ENCODE results near the gene MTHFD2L. TPM values are rescaled to one million over a fixed set of nuclear protein-coding genes. Genes with fewer than 3 reads are reported as not detected.

Gene MTHFD2L
- total RNA-seq, 3 donors from 2014 or later, result 9.1 to 10.4 (median 10.4) TPM

GRCh38 chr4:74267998-74268606 is 110.2 kb downstream of the MTHFD2L start:
- no peaks in the 10 kb centered on the region for H3K36me3 Mint-ChIP-seq (ENCODE audit: insufficient read depth)
- ATAC-seq (no peak), DNase-seq (no peak)
- no peaks in the 10 kb centered on the region for H3K9me3 Mint-ChIP-seq
- no peak overlapping the region for H3K4me3 Mint-ChIP-seq
- H3K27me3 Mint-ChIP-seq (ENCODE audit: low read depth), result no peaks in the 10 kb centered on the region
- H3K4me1 Mint-ChIP-seq (ENCODE audit: low read depth), result no peaks in the 10 kb centered on the region

- DNase-seq (no peak), ATAC-seq (no peak)
- Mint-ChIP-seq H3K27me3 (ENCODE audit: low read depth) (no peaks in the 10 kb centered on the region), H3K4me1 (ENCODE audit: low read depth) (no peaks in the 10 kb centered on the region), H3K36me3 (ENCODE audit: insufficient read depth) (no peaks in the 10 kb centered on the region), H3K4me3 (no peak overlapping the region), H3K9me3 (no peaks in the 10 kb centered on the region)
These were observed 110.7 kb downstream of the MTHFD2L start for GRCh38 chr4:74268643-74269042.

GRCh38 chr4:74278490-74278889 is 120.6 kb downstream of the MTHFD2L start:
- ATAC-seq, result no peak
- no peak overlapping the region for H3K4me3 Mint-ChIP-seq
- no peaks in the 10 kb centered on the region for H3K4me1 Mint-ChIP-seq (ENCODE audit: low read depth)
- no peaks in the 10 kb centered on the region for H3K9me3 Mint-ChIP-seq
- H3K27me3 Mint-ChIP-seq (ENCODE audit: low read depth), result no peaks in the 10 kb centered on the region
- peaks cover 4% of the 10 kb centered on the region for H3K36me3 Mint-ChIP-seq (ENCODE audit: insufficient read depth)
- no peak for DNase-seq

GRCh38 chr4:74279716-74280115 is 121.8 kb downstream of the MTHFD2L start:
- H3K9me3 Mint-ChIP-seq, result no peaks in the 10 kb centered on the region
- H3K4me3 Mint-ChIP-seq, result no peak overlapping the region
- peaks cover 7% of the 10 kb centered on the region for H3K36me3 Mint-ChIP-seq (ENCODE audit: insufficient read depth)
- DNase-seq, result no peak
- no peaks in the 10 kb centered on the region for H3K27me3 Mint-ChIP-seq (ENCODE audit: low read depth)
- H3K4me1 Mint-ChIP-seq (ENCODE audit: low read depth), result no peaks in the 10 kb centered on the region
- ATAC-seq, result no peak

- DNase-seq, result no peak
- Mint-ChIP-seq H3K27me3 (ENCODE audit: low read depth) (no peaks in the 10 kb centered on the region), H3K4me1 (ENCODE audit: low read depth) (no peaks in the 10 kb centered on the region), H3K4me3 (no peak overlapping the region), H3K9me3 (no peaks in the 10 kb centered on the region), H3K36me3 (ENCODE audit: insufficient read depth) (peaks cover 7% of the 10 kb centered on the region)
- no peak for ATAC-seq
These were observed 125.0 kb downstream of the MTHFD2L start for GRCh38 chr4:74282926-74283325.

- Mint-ChIP-seq H3K4me3 (no peak overlapping the region), H3K36me3 (ENCODE audit: insufficient read depth) (peaks cover 7% of the 10 kb centered on the region)
These were observed 125.7 kb downstream of the MTHFD2L start for GRCh38 chr4:74283614-74284013.

GRCh38 chr4:74284053-74284452 is 126.1 kb downstream of the MTHFD2L start:
- no peak overlapping the region for H3K4me3 Mint-ChIP-seq
- no peaks in the 10 kb centered on the region for H3K9me3 Mint-ChIP-seq
- ATAC-seq, result no peak
- no peaks in the 10 kb centered on the region for H3K4me1 Mint-ChIP-seq (ENCODE audit: low read depth)
- DNase-seq, result no peak
- peaks cover 7% of the 10 kb centered on the region for H3K36me3 Mint-ChIP-seq (ENCODE audit: insufficient read depth)
- H3K27me3 Mint-ChIP-seq (ENCODE audit: low read depth), result no peaks in the 10 kb centered on the region

More at GRCh38 chr4:74283614-74284013, 125.7 kb downstream of the MTHFD2L start:
- H3K27me3 Mint-ChIP-seq (ENCODE audit: low read depth), result no peaks in the 10 kb centered on the region
- no peaks in the 10 kb centered on the region for H3K4me1 Mint-ChIP-seq (ENCODE audit: low read depth)
- no peak for ATAC-seq
- no peaks in the 10 kb centered on the region for H3K9me3 Mint-ChIP-seq
- no peak for DNase-seq

GRCh38 chr4:74287164-74287563 is 129.2 kb downstream of the MTHFD2L start:
- no peaks in the 10 kb centered on the region for H3K27me3 Mint-ChIP-seq (ENCODE audit: low read depth)
- no peaks in the 10 kb centered on the region for H3K9me3 Mint-ChIP-seq
- ATAC-seq, result no peak
- H3K36me3 Mint-ChIP-seq (ENCODE audit: insufficient read depth), result peaks cover 5% of the 10 kb centered on the region
- no peaks in the 10 kb centered on the region for H3K4me1 Mint-ChIP-seq (ENCODE audit: low read depth)
- DNase-seq, result no peak
- no peak overlapping the region for H3K4me3 Mint-ChIP-seq

- Mint-ChIP-seq H3K27me3 (ENCODE audit: low read depth) (no peaks in the 10 kb centered on the region), H3K9me3 (no peaks in the 10 kb centered on the region), H3K36me3 (ENCODE audit: insufficient read depth) (peaks cover 5% of the 10 kb centered on the region), H3K4me3 (no peak overlapping the region), H3K4me1 (ENCODE audit: low read depth) (no peaks in the 10 kb centered on the region)
- ATAC-seq, result no peak
- no peak for DNase-seq
These were observed 129.9 kb downstream of the MTHFD2L start for GRCh38 chr4:74287791-74288190.

GRCh38 chr4:74291471-74291870 is 133.6 kb downstream of the MTHFD2L start:
- no peaks in the 10 kb centered on the region for H3K36me3 Mint-ChIP-seq (ENCODE audit: insufficient read depth)
- no peak overlapping the region for H3K4me3 Mint-ChIP-seq
- H3K27me3 Mint-ChIP-seq (ENCODE audit: low read depth), result no peaks in the 10 kb centered on the region
- no peaks in the 10 kb centered on the region for H3K4me1 Mint-ChIP-seq (ENCODE audit: low read depth)
- ATAC-seq, result no peak
- no peak for DNase-seq
- H3K9me3 Mint-ChIP-seq, result no peaks in the 10 kb centered on the region

GRCh38 chr4:74292111-74292870 is 134.4 kb downstream of the MTHFD2L start:
- ATAC-seq, result no peak
- no peak for DNase-seq
- no peaks in the 10 kb centered on the region for H3K9me3 Mint-ChIP-seq

GRCh38 chr4:74293558-74293957 is 135.6 kb downstream of the MTHFD2L start:
- DNase-seq (no peak), ATAC-seq (no peak)
- Mint-ChIP-seq H3K36me3 (ENCODE audit: insufficient read depth) (no peaks in the 10 kb centered on the region), H3K27me3 (ENCODE audit: low read depth) (no peaks in the 10 kb centered on the region), H3K4me1 (ENCODE audit: low read depth) (no peaks in the 10 kb centered on the region), H3K9me3 (no peaks in the 10 kb centered on the region), H3K4me3 (no peak overlapping the region)

More at GRCh38 chr4:74292111-74292870, 134.4 kb downstream of the MTHFD2L start:
- H3K36me3 Mint-ChIP-seq (ENCODE audit: insufficient read depth), result no peaks in the 10 kb centered on the region
- no peaks in the 10 kb centered on the region for H3K4me1 Mint-ChIP-seq (ENCODE audit: low read depth)
- no peaks in the 10 kb centered on the region for H3K27me3 Mint-ChIP-seq (ENCODE audit: low read depth)
- H3K4me3 Mint-ChIP-seq, result no peak overlapping the region

- no peaks in the 10 kb centered on the region for H3K27me3 Mint-ChIP-seq (ENCODE audit: low read depth)
- no peak for DNase-seq
- no peaks in the 10 kb centered on the region for H3K9me3 Mint-ChIP-seq
- no peak for ATAC-seq
- H3K4me3 Mint-ChIP-seq, result no peak overlapping the region
- H3K36me3 Mint-ChIP-seq (ENCODE audit: insufficient read depth), result no peaks in the 10 kb centered on the region
- H3K4me1 Mint-ChIP-seq (ENCODE audit: low read depth), result no peaks in the 10 kb centered on the region
These were observed 136.8 kb downstream of the MTHFD2L start for GRCh38 chr4:74294681-74295080.

GRCh38 chr4:74297539-74297938 is 139.6 kb downstream of the MTHFD2L start:
- no peak for ATAC-seq

GRCh38 chr4:74304095-74304625 is 146.2 kb downstream of the MTHFD2L start:
- DNase-seq (no peak), ATAC-seq (no peak)
- Mint-ChIP-seq H3K27me3 (ENCODE audit: low read depth) (no peaks in the 10 kb centered on the region), H3K36me3 (ENCODE audit: insufficient read depth) (no peaks in the 10 kb centered on the region), H3K4me3 (no peak overlapping the region), H3K4me1 (ENCODE audit: low read depth) (peaks cover 9% of the 10 kb centered on the region), H3K9me3 (no peaks in the 10 kb centered on the region)

More at GRCh38 chr4:74297539-74297938, 139.6 kb downstream of the MTHFD2L start:
- DNase-seq, result no peak
- H3K4me3 Mint-ChIP-seq, result no peak overlapping the region
- H3K9me3 Mint-ChIP-seq, result no peaks in the 10 kb centered on the region
- H3K27me3 Mint-ChIP-seq (ENCODE audit: low read depth), result no peaks in the 10 kb centered on the region
- no peaks in the 10 kb centered on the region for H3K36me3 Mint-ChIP-seq (ENCODE audit: insufficient read depth)
- H3K4me1 Mint-ChIP-seq (ENCODE audit: low read depth), result no peaks in the 10 kb centered on the region
